Colonic mucosa (tissue), 4 donors: ENCODE measurements around the gene ATF6. TPM values are rescaled to one million over a fixed set of nuclear protein-coding genes. Genes with fewer than 3 reads are reported as not detected.

Source experiments
- DNase-seq: peaks from one replicate; pipeline ENCODE4 v3.0.0-alpha.2; 2020
- H3K27ac ChIP-seq: fragments of 200-600 bp; one replicate; pipeline ENCODE4 v1.8.0; 2021
- H3K27me3 ChIP-seq: fragments of 200-600 bp; one replicate; pipeline ENCODE4 v1.8.0; 2021
- H3K36me3 ChIP-seq: fragments of 200-600 bp; one replicate; pipeline ENCODE4 v1.8.0; 2021
- H3K4me1 ChIP-seq: fragments of 200-600 bp; one replicate; pipeline ENCODE4 v1.8.0; 2021; ENCODE audit warnings: mild to moderate bottlenecking
- H3K4me3 ChIP-seq: fragments of 200-600 bp; one replicate; pipeline ENCODE4 v1.8.0; 2021
- H3K9ac ChIP-seq, 2 donors: one replicate each; pipeline ENCODE4 v1.7.0; 2013; ENCODE audit warnings: control low read depth in 2 of 2, low read depth in 2 of 2, low read length in 2 of 2
- H3K9me3 ChIP-seq: fragments of 200-600 bp; one replicate; pipeline ENCODE4 v1.8.0; 2021
- CTCF ChIP-seq: fragments of 200-600 bp; IDR thresholded peaks from one replicate; pipeline ENCODE4 v1.8.0; 2022; ENCODE audit warnings: antibody characterized with exemption, mild to moderate bottlenecking
- intact Hi-C: fragments of 100-400 bp; cut with DNase I; formaldehyde crosslinking; loops from one replicate; pipeline ENCODE4 v1.14.1; 2022
- total RNA-seq, 2 donors: library from RNA; stranded (reverse); fragmentation: NEBNext Ultra II Directional in 1 of 2; extraction: Animal tissue kit (Norgen Biotek cat#: 25700) in 1 of 2; gene quantifications; one replicate each; pipeline ENCODE4 v1.2.1, GENCODE V29; 2021
- donor health status: healthy.
- donor health status: DM: no; HTN: no; CAD: no.
- donor health status: DM: no; HTN: no; CAD: no.

The ATF6 gene
- total RNA-seq, 2 donors from 2014 or later: 19.6 to 24.2 TPM

GRCh38 chr1:161948435-161948834, 182.3 kb downstream of the ATF6 start:
- intact Hi-C loops: no loop called here
- Histone ChIP-seq H3K9ac (no peak overlapping the region), H3K27ac (no peak overlapping the region), H3K4me1 (no peaks in the 10 kb centered on the region), H3K4me3 (no peak overlapping the region), H3K36me3 (no peaks in the 10 kb centered on the region), H3K9me3 (no peaks in the 10 kb centered on the region), H3K27me3 (no peaks in the 10 kb centered on the region)
- no peak for TF ChIP-seq CTCF
- DNase-seq: no peak

- Histone ChIP-seq H3K27me3 (no peaks in the 10 kb centered on the region), H3K9me3 (no peaks in the 10 kb centered on the region), H3K36me3 (no peaks in the 10 kb centered on the region), H3K27ac (no peak overlapping the region), H3K9ac (no peak overlapping the region), H3K4me3 (no peak overlapping the region), H3K4me1 (no peaks in the 10 kb centered on the region)
- intact Hi-C loops: no loop called here
- no peak for DNase-seq
- no peak for TF ChIP-seq CTCF
These were observed 183.4 kb downstream of the ATF6 start for GRCh38 chr1:161949548-161949947.

- no peak overlapping the region for H3K9ac ChIP-seq
- TF ChIP-seq CTCF: no peak
- intact Hi-C loops: no loop called here
- H3K9me3 ChIP-seq: no peaks in the 10 kb centered on the region
- no peaks in the 10 kb centered on the region for H3K36me3 ChIP-seq
- H3K27ac ChIP-seq: no peak overlapping the region
- no peak for DNase-seq
- H3K27me3 ChIP-seq: no peaks in the 10 kb centered on the region
- no peak overlapping the region for H3K4me3 ChIP-seq
- H3K4me1 ChIP-seq: no peaks in the 10 kb centered on the region
These were observed 184.3 kb downstream of the ATF6 start for GRCh38 chr1:161950377-161950776.

GRCh38 chr1:161951646-161952045, 185.5 kb downstream of the ATF6 start:
- intact Hi-C loops: no loop called here
- H3K4me1 ChIP-seq: no peaks in the 10 kb centered on the region
- H3K9ac ChIP-seq: no peak overlapping the region
- no peak for TF ChIP-seq CTCF
- H3K4me3 ChIP-seq: no peak overlapping the region
- H3K9me3 ChIP-seq: no peaks in the 10 kb centered on the region
- H3K36me3 ChIP-seq: no peaks in the 10 kb centered on the region
- H3K27ac ChIP-seq: no peak overlapping the region
- no peak for DNase-seq
- no peaks in the 10 kb centered on the region for H3K27me3 ChIP-seq

GRCh38 chr1:161952607-161953172, 186.6 kb downstream of the ATF6 start:
- H3K27ac ChIP-seq: no peak overlapping the region
- DNase-seq: no peak
- H3K4me3 ChIP-seq: no peak overlapping the region
- TF ChIP-seq CTCF: no peak
- no peaks in the 10 kb centered on the region for H3K36me3 ChIP-seq
- H3K9me3 ChIP-seq: no peaks in the 10 kb centered on the region
- H3K9ac ChIP-seq: no peak overlapping the region
- no peaks in the 10 kb centered on the region for H3K27me3 ChIP-seq
- no peaks in the 10 kb centered on the region for H3K4me1 ChIP-seq
- intact Hi-C loops: no loop called here
